GM06990 (cell line): ENCODE data around the gene FZD10.

ENCODE experiments used
- DNase-seq: peaks from one replicate; pipeline ENCODE4 v3.0.0-alpha.2; 2011; ENCODE audit not compliant: insufficient read length; ENCODE audit errors: extremely low read depth
- H3K27me3 ChIP-seq: replicated peaks from 2 replicates; pipeline ENCODE4 v1.6.0; 2011; ENCODE audit warnings: low read length; ENCODE audit not compliant: control insufficient read depth, insufficient read depth
- H3K36me3 ChIP-seq: 2 replicates; pipeline ENCODE4 v1.5.1; 2011; ENCODE audit warnings: low read length; ENCODE audit not compliant: control insufficient read depth, insufficient read depth
- H3K4me3 ChIP-seq: replicated peaks from 2 replicates; pipeline ENCODE4 v1.5.1; 2011; ENCODE audit warnings: low read depth, mild to moderate bottlenecking, control low read depth, low read length
- TF ChIP-seq, protein P1 (sequence below): IDR thresholded peaks from 2 replicates; pipeline ENCODE4 v1.5.1; 2011; ENCODE audit warnings: low read length, control low read depth, mild to moderate bottlenecking, inconsistent platforms; ENCODE audit not compliant: insufficient read depth, poor library complexity, severe bottlenecking

FZD10 gene

DNA sequence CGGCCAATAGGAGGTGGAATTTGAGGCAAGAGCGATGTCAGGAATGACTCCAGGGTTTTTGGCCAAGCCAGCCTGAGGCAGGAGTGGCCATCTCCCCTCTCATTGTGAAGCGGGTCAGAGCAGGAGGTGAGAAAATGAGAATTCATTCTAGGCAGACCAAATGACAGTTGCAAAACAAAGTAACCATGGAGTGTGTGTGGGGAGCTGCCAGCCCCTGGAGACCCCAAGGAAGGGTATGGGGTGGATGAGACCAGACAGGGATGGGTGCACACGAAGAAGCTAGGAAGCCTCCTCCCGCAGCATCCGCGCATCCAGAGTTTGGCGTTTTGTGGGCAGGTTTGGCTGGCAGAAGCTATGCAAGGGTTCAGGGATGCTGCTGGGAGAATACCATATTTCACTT is 38.8 kb downstream of the FZD10 start:
- no peak overlapping the region for H3K4me3 ChIP-seq
- no peak for DNase-seq
- TF ChIP-seq, protein P1, sequence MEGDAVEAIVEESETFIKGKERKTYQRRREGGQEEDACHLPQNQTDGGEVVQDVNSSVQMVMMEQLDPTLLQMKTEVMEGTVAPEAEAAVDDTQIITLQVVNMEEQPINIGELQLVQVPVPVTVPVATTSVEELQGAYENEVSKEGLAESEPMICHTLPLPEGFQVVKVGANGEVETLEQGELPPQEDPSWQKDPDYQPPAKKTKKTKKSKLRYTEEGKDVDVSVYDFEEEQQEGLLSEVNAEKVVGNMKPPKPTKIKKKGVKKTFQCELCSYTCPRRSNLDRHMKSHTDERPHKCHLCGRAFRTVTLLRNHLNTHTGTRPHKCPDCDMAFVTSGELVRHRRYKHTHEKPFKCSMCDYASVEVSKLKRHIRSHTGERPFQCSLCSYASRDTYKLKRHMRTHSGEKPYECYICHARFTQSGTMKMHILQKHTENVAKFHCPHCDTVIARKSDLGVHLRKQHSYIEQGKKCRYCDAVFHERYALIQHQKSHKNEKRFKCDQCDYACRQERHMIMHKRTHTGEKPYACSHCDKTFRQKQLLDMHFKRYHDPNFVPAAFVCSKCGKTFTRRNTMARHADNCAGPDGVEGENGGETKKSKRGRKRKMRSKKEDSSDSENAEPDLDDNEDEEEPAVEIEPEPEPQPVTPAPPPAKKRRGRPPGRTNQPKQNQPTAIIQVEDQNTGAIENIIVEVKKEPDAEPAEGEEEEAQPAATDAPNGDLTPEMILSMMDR, result no peak
- H3K27me3 ChIP-seq, result no peaks in the 10 kb centered on the region
- H3K36me3 ChIP-seq, result no peaks in the 10 kb centered on the region

DNA sequence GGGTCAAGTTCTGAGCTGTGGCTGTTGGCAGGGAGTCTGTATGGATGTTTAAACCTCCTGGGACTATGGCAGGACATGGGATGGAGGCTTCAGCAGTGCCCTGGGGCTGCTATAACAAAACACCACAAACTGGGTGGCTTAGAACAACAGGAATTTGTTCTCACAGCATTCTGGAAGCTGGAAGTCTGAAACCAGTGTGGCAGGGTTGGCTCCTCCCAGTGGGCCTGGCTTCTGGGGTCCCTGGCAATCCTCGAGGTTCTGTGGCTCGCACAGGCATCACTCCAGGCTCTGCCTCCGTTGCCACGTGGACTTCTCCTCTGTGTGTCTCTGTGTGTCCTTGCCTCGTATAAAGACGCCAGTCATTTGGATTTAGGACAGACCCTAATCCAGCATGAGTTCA is 39.9 kb downstream of the FZD10 start:
- DNase-seq, result no peak
- Histone ChIP-seq H3K4me3 (no peak overlapping the region), H3K27me3 (no peaks in the 10 kb centered on the region), H3K36me3 (no peaks in the 10 kb centered on the region)
- TF ChIP-seq, protein P1, result no peak

DNA sequence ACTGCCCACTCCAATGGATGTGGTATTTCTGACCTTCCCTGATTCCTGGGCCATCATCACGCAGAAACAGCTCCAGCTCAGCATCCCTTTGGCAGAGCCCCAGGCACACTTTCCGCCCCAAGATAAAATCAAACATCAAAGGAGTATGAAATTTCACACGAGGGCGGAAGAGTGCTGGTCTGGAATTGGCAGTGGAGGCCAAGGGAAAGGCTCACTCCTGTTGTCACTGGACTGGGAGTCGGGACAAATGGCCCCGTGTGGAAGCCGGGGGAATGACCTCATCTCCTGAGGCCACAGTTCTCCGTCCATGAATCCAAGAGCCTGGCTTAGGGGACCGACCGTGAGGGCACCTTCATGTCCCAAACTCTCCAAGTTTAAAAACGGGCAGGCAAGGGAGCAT is 40.9 kb downstream of the FZD10 start:
- Histone ChIP-seq H3K4me3 (no peak overlapping the region), H3K27me3 (no peaks in the 10 kb centered on the region), H3K36me3 (no peaks in the 10 kb centered on the region)
- TF ChIP-seq, protein P1, result no peak
- DNase-seq, result no peak

DNA sequence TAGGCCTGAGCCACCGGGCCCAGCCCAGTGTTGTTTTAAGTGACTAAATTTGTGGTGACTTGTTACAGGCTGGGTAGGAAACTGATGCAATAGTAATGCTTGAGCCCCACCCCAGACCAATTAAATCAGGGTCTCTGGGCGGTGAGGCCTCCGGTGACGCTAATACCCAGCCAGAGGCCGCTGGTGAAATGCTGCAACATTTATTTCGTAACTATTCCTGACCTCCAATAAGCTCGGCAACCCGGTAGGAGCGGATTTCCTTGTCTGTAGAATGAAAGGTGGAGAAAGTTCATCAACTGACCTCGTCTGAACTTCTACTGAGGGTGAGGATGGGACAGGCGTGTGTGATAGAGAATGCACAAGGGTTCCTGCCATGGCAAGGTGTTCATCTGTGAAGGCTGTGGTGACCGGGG is 42.3 kb downstream of the FZD10 start:
- no peak overlapping the region for H3K4me3 ChIP-seq
- TF ChIP-seq, protein P1, result no peak
- no peak for DNase-seq
- H3K36me3 ChIP-seq, result no peaks in the 10 kb centered on the region
- no peaks in the 10 kb centered on the region for H3K27me3 ChIP-seq

DNA sequence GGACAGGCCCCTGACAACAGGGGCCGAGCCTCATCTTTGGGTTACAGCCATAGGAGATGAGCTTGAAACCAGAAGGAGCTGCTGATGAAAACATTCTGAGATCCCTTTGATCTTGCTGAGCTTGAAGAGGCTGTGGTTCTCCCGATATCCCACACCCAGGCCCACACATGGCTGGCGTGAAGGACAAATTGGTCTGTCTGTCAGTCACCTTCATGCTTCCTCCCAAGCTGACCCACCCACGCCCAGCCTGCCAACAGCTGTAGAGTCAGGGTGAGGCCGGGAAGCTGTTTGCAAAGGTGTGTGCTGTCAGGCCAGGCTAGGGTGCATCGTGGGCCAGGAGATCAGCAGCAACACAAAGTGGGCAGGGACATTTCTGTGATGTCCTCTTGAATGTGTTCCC is 43.2 kb downstream of the FZD10 start:
- DNase-seq, result no peak
- H3K36me3 ChIP-seq, result no peaks in the 10 kb centered on the region
- H3K4me3 ChIP-seq, result no peak overlapping the region
- TF ChIP-seq, protein P1, result no peak
- no peaks in the 10 kb centered on the region for H3K27me3 ChIP-seq

DNA sequence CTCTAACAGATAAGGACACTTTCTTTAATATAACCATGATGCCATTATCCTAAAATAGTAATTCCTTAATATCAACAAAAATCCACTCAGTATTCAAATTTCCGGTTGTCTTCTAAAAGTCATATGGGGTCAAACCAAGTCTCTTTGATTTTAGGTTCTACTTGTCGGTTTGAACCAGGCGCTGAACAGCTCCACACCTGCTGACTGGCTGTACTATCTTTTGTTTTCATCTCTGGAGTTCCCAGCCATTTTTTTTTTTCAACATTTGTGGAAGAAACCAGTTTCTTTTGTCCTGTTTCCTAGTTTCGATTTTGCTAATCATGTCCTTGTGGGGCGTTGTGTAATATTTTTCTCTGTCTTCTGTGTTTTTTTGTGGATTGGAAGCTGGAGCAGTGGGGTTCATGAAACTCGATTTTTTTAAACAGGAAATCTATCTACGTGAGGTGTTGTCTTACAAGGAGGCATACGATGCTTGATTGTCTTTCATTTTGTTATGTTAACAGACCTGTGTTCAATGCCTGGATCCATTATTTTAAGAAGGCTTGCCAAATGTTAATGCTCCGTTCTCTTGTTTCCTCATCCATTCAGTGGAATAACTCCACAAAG is 50.2 kb downstream of the FZD10 start:
- no peak for DNase-seq
- H3K27me3 ChIP-seq, result no peaks in the 10 kb centered on the region
- TF ChIP-seq, protein P1, result no peak

More for the DNA sequence above, 50.2 kb downstream of the FZD10 start:
- no peak overlapping the region for H3K4me3 ChIP-seq
- no peaks in the 10 kb centered on the region for H3K36me3 ChIP-seq
